NT2/D1 (cell line): ENCODE measurements around the gene UAP1.

ENCODE experiments used
- DNase-seq: peaks from one replicate; pipeline ENCODE4 v3.0.0-alpha.2; 2011; ENCODE audit warnings: low read depth, low spot score
- H3K27me3 ChIP-seq: 2 replicates; pipeline ENCODE4 v1.6.0; 2011; ENCODE audit warnings: mild to moderate bottlenecking; ENCODE audit not compliant: insufficient read length, insufficient read depth
- H3K36me3 ChIP-seq: 2 replicates; pipeline ENCODE4 v1.6.1; 2011; ENCODE audit warnings: mild to moderate bottlenecking, low read length, mixed read lengths; ENCODE audit not compliant: insufficient read depth, insufficient read length
- H3K4me1 ChIP-seq: 2 replicates; pipeline ENCODE4 v1.5.1; 2011; ENCODE audit not compliant: insufficient read depth, insufficient read length
- H3K4me3 ChIP-seq: 2 replicates; pipeline ENCODE4 v1.5.1; 2011; ENCODE audit warnings: low read depth; ENCODE audit not compliant: insufficient read length
- H3K9ac ChIP-seq: 2 replicates; pipeline ENCODE4 v1.6.0; 2011; ENCODE audit warnings: low read depth; ENCODE audit not compliant: insufficient read length
- H3K9me3 ChIP-seq: 2 replicates; pipeline ENCODE4 v1.5.1; 2011; ENCODE audit warnings: mild to moderate bottlenecking, low read length; ENCODE audit not compliant: insufficient read depth
- SUZ12 ChIP-seq: IDR thresholded peaks from 2 replicates; pipeline ENCODE4 v1.6.1; 2011; ENCODE audit not compliant: insufficient read length, insufficient read depth; ENCODE audit errors: extremely low read depth
- YY1 ChIP-seq: IDR thresholded peaks from 2 replicates; pipeline ENCODE4 v1.6.1; 2011; ENCODE audit not compliant: insufficient read length, insufficient read depth
- ZNF274 ChIP-seq: IDR thresholded peaks from 2 replicates; pipeline ENCODE4 v1.6.1; 2011; ENCODE audit warnings: mild to moderate bottlenecking, low read depth, low read length

UAP1 gene

DNA sequence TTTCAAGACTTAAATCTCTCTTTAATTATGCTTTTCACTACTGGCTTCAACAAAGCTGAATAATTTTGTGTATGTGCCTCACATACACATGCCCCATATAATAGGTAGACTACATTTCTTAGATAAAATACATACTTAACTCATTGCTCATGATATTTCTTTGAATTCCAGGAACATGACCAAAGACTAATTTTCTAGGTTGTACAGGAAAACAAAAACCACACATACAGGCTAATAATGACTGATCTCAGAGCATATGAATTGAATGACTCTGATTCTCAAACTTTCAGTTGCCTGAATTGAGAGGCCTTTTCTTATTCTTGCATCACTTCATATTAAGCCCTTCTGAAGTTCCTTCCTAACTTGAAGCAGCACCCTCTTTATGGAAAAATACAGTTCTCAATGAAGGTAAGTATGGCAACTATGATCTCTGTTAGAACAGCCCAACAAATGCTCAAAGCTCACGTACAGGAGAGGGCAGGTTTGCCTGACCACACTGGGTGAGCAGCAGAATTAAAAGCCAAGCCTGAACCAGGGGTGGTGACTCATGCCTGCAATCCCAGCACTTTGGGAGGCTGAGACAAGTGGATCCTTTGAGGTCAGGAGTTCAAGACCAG is 22.6 kb upstream of the UAP1 start:
- no peaks in the 10 kb centered on the region for H3K4me1 ChIP-seq
- no peak overlapping the region for H3K9ac ChIP-seq
- TF ChIP-seq SUZ12: no peak
- TF ChIP-seq ZNF274: no peak
- TF ChIP-seq YY1: no peak
- no peak for DNase-seq
- no peaks in the 10 kb centered on the region for H3K36me3 ChIP-seq
- no peaks in the 10 kb centered on the region for H3K27me3 ChIP-seq
- no peak overlapping the region for H3K4me3 ChIP-seq
- H3K9me3 ChIP-seq: peaks cover 11% of the 10 kb centered on the region

DNA sequence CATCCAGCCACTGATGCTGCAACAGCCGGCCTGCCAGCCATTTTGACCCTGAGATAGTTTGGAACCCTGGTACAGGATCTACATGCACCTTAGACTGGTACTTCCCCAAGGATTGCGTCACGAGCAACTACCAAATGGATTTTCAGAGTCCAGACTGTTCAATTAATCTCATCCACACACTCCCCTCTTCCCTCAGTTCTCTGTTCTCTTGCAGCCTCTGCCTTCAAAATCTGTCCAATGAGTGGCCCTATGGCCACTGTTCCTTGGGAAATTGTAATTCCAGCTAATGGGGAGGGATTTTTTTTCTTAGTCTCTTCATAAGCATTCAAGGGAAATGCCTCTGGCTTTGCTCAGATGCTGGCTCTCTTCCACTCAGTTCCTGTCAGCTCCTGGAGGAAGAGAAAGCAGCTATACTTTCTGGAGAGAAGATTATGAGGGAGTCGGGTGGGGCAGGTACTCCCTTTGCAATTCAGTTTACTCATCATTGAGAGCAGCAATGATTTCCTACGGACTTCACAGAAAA is 19.8 kb upstream of the UAP1 start:
- Histone ChIP-seq H3K36me3 (no peaks in the 10 kb centered on the region), H3K27me3 (no peaks in the 10 kb centered on the region), H3K9ac (no peak overlapping the region), H3K4me1 (no peaks in the 10 kb centered on the region), H3K9me3 (peaks cover 11% of the 10 kb centered on the region), H3K4me3 (no peak overlapping the region)
- no peak for TF ChIP-seq SUZ12
- TF ChIP-seq ZNF274: no peak
- no peak for TF ChIP-seq YY1
- DNase-seq: no peak

DNA sequence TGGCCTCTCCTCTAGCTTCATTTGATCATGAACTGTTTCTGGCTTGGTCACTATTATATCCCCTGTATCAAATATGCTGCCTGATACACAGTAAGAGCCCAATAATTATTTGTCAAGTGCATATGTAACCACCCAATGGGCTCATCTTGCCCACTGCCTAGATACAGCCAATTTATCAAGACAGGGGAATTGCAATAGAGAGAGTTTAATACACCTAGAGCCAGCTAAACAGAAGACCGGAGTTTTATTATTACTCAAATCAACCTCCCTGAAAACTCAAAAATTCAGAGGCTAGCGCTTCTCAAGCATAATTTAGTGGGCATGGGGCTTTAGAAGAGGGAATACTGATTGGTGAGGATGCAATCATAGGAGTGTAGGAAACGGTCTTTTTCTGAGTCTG is 18.3 kb upstream of the UAP1 start:
- Histone ChIP-seq H3K9me3 (peaks cover 11% of the 10 kb centered on the region), H3K27me3 (no peaks in the 10 kb centered on the region), H3K36me3 (no peaks in the 10 kb centered on the region), H3K9ac (no peak overlapping the region), H3K4me1 (no peaks in the 10 kb centered on the region), H3K4me3 (no peak overlapping the region)
- TF ChIP-seq YY1 (no peak), ZNF274 (no peak), SUZ12 (no peak)
- DNase-seq: no peak

DNA sequence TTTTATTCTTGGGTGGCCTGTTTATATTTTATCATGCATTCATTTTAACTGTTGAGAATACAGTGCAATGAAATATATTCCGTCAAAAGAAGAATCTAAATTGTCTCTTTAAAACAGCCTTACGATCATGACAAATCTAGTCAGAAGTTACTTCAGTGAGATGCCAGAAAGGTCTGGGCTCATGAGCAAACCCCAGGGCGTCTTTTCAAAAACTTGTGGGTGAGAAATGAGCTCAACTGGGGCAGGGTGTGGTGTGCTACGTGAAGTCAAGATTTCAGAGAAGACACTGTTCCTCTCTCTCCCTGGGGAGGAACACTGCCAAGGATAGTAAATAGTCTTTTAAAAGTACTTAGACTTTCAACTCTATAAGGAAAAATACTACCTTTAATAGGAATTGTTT is 13.4 kb upstream of the UAP1 start:
- H3K27me3 ChIP-seq: no peaks in the 10 kb centered on the region
- no peak for DNase-seq
- TF ChIP-seq ZNF274: no peak
- TF ChIP-seq SUZ12: no peak
- TF ChIP-seq YY1: no peak

DNA sequence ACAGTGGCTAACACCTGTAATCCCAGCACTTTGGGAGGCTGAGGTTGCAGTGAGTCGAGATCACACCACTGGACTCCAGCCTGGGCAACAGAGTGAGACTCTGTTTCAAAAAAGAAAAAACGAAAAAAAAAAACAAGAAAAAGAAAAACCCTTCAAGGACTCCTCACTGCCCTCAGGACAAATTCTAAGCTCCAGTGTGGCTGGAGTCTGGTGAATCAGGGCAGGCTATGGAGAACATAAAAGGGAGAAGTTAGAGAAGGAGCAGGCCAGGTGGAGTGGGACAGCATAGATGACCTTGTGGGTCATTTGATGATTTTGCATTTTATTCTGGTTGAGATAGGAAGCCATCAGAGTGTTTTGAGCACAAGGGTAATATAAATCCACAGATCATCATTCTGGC is 12.5 kb upstream of the UAP1 start:
- Histone ChIP-seq H3K27me3 (no peaks in the 10 kb centered on the region), H3K9me3 (no peaks in the 10 kb centered on the region), H3K36me3 (no peaks in the 10 kb centered on the region), H3K4me1 (no peaks in the 10 kb centered on the region), H3K4me3 (no peak overlapping the region), H3K9ac (no peak overlapping the region)
- TF ChIP-seq YY1 (no peak), ZNF274 (no peak), SUZ12 (no peak)
- no peak for DNase-seq

More for the DNA sequence above, 13.4 kb upstream of the UAP1 start:
- Histone ChIP-seq H3K36me3 (no peaks in the 10 kb centered on the region), H3K9me3 (peaks cover 5% of the 10 kb centered on the region), H3K4me1 (no peaks in the 10 kb centered on the region), H3K9ac (no peak overlapping the region), H3K4me3 (no peak overlapping the region)

DNA sequence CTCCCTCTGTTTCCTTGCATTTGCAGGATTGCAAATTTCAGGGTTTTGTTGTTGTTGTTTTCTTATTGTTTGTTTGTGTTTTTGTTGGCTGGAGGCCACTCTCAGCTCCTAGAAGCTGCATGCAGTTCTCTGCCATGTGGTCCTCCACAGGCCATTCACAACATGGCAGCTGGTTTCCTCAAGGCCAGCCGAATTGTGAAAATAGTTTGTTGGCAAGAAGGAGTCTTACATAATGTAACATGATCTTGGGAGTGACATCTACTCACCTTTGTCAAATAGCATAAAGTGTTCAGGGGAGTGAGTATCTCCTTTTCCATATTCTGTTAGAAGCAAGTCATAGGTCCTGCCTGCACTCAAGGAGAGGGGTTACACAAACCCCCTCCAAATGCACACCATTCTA is 10.6 kb upstream of the UAP1 start:
- Histone ChIP-seq H3K4me1 (no peaks in the 10 kb centered on the region), H3K27me3 (no peaks in the 10 kb centered on the region), H3K9ac (no peak overlapping the region), H3K36me3 (no peaks in the 10 kb centered on the region), H3K4me3 (no peak overlapping the region), H3K9me3 (no peaks in the 10 kb centered on the region)
- no peak for TF ChIP-seq YY1
- no peak for TF ChIP-seq ZNF274
- TF ChIP-seq SUZ12: no peak
- DNase-seq: no peak

DNA sequence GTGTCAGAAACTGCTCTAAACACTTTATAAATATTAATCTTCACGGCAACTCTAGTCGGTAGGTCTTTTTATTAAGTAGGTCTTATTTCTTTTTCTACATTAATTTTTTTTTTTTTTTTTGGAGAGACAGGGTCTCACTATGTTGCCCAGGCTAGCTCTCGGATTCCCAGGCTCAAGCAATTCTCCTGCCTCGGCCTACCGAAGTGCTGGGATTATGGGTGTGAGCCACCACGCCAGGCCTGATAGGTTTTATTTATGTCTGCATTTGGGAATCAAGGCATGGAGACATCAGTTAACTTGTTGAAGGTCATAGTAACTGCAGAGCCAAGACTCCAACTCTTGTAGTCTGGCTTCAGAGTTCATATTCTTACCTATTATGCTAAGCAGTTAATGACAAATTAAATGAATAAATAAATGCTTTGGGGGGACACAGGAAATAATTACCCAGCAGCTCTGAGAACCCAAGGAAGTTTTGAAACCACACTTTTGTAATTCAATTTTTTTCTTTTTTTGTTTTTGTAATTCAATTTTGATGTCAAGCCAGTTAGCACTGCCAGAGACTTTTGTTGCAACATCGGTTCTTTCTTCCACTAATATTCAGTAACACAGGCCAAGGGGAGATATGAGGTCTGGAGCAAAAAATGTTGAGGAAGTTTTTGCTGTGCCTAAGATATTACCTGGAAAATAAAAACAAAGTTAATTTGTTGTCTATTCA is 9.4 kb upstream of the UAP1 start:
- no peak for TF ChIP-seq SUZ12
- no peak for TF ChIP-seq ZNF274
- TF ChIP-seq YY1: no peak
- Histone ChIP-seq H3K27me3 (no peaks in the 10 kb centered on the region), H3K36me3 (no peaks in the 10 kb centered on the region), H3K9ac (no peak overlapping the region), H3K4me1 (no peaks in the 10 kb centered on the region), H3K4me3 (no peak overlapping the region), H3K9me3 (no peaks in the 10 kb centered on the region)
- no peak for DNase-seq
